ENCODE data around the gene PLA2G15. TPM values are rescaled to one million over a fixed set of nuclear protein-coding genes. Genes with fewer than 3 reads are reported as not detected.

PLA2G15 gene
- 34.6 and 41.8 TPM in 2 replicates for total RNA-seq

GRCh38 chr16:68244903-68245853 lies at the start of gene PLA2G15:
PLA2G15 (plus strand) TSS chr16:68245373; CDS start chr16:68245427, 54 bp downstream.

DNA sequence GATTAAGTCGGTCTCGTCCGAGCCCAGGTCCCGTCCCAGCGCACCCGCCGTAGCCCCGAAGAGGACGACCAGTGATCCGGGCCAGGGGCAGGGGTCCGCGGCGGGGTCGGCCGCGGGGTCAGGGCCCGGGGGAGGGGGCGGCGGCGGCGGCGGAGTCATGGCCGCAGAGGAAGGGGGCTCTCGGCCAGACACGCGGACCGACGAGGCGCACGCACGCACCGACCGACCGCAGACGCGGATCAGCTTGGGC lies 9.4 kb upstream of the PLA2G15 start, which contains the start of gene ESRP2:
ESRP2 (minus strand) TSS at position 241 of the 250 bp plus-strand sequence; CDS start at position 159, 82 bp downstream.

DNA sequence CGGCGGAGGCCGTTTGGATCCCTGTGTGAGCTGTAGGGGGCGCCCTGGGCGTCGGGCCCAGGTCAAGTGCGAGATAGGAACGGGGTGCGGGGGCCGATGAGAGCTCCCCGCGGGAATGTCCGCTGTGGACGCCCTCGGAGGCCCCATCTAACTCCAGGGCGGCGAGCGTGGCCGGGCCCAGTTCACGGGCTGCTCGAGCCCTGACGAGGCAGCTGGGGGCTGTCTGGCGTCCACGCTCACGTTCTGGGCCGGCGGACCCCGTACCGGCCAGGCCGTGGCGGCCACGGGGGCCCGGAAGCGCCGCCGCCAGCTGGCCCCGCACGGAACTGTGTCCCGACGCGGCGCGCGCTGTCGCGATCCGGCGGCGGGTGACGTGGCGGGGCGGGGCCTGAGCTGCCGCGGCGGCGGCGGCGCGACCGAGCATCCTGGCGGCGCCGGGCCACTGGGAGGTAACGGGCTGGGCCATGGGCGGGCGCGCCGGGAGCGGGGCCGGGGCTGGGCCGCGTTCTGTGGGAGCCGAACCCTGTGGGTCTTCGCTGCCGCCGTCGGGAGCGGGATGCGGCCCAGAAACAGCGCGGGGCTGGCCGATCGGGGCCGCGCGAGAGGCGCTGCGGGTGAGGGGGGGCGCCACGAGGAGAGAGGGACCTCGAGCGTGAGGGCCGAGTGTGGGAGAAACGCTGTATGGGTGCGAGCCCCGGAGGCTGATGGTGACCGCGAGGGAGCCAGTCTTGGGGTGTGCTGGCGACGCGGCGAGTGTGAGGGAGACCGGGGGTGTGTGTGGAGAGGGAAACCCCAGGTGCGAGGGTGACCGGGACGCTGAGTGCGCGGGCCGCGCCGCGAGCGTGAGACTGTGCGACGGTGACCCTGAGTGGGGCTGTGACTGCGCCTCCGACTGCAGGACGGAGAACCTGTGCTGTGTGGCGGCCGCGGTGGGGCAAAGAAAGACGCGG lies 19.2 kb downstream of the PLA2G15 start, which contains the start of gene SLC7A6:
SLC7A6 (plus strand) TSS at position 399 of the 950 bp plus-strand sequence. CDS start 10,201 bp downstream, outside the sequence.

Other genes with a start within 250 kb of the PLA2G15 start
- gene DPEP2, start 245.9 kb upstream of the PLA2G15 start, total RNA-seq = not detected in 2 replicates
- gene DPEP2NB, start 229.5 kb upstream of the PLA2G15 start, total RNA-seq = not detected in 2 replicates
- gene DDX28, start 222.1 kb upstream of the PLA2G15 start, total RNA-seq = 3.5 and 5.2 TPM in 2 replicates
- 23.1 and 26.8 TPM in 2 replicates for gene DUS2, start 222.1 kb upstream of the PLA2G15 start, total RNA-seq
- 9.7 and 9.8 TPM in 2 replicates for gene NFATC3, start 160.0 kb upstream of the PLA2G15 start, total RNA-seq
- gene ESRP2, start 9.2 kb upstream of the PLA2G15 start, total RNA-seq = under 0.01 and 0.53 TPM in 2 replicates
- gene SLC7A6, start 19.2 kb downstream of the PLA2G15 start, total RNA-seq = 17.4 and 21.9 TPM in 2 replicates
- gene SLC7A6OS, start 65.6 kb downstream of the PLA2G15 start, total RNA-seq = 9.8 and 11.5 TPM in 2 replicates
- 79.0 and 87.9 TPM in 2 replicates for gene PRMT7, start 65.6 kb downstream of the PLA2G15 start, total RNA-seq
- 0.18 and 0.58 TPM in 2 replicates for gene SMPD3, start 203.1 kb downstream of the PLA2G15 start, total RNA-seq